ENCODE results near the gene ZNHIT1.

ZNHIT1 gene

DNA sequence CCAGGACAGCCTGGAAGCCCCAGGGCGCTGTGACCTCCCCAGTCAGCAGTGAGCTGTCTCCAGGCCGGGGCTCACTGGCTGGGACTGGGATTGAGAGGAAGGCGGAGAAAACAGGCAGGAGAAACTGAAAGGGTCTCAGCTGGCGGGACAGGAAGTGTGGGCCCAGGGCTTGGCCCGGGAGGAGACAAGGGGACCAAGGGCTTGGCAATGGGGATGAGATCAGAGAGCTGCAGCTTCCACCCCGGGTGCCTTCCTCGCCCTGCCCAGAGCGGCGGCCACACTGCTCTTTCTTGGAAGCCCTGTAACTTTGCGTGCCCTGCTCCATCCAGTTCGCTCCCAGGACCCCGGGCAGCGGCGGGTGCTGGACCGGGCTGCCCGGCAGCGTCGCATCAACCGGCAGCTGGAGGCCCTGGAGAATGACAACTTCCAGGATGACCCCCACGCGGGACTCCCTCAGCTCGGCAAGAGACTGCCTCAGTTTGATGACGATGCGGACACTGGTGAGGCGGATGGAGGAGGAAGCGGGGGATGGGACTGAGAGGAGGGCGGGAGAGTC is 4.4 kb downstream of the ZNHIT1 start:
- H3K27me3 ChIP-seq (ENCODE audit: control insufficient read depth, insufficient read depth, low read length): no peaks in the 10 kb centered on the region
- no peak overlapping the region for H3K9ac ChIP-seq (ENCODE audit: low read length)
- H3K27ac ChIP-seq (ENCODE audit: low read depth, low read length): no peak overlapping the region
- peaks cover 12% of the 10 kb centered on the region; the same call in 1 of the 2 replicates for H3K4me1 ChIP-seq (ENCODE audit: control insufficient read depth, insufficient read depth, low read length)
- peaks cover 24% of the 10 kb centered on the region for H3K36me3 ChIP-seq (ENCODE audit: control insufficient read depth, insufficient read depth, low read length)
- no peak overlapping the region for H3K4me3 ChIP-seq (ENCODE audit: low read depth, low read length)
- H3K9me3 ChIP-seq (ENCODE audit: control insufficient read depth, insufficient read depth, low read depth, low read length): no peaks in the 10 kb centered on the region

DNA sequence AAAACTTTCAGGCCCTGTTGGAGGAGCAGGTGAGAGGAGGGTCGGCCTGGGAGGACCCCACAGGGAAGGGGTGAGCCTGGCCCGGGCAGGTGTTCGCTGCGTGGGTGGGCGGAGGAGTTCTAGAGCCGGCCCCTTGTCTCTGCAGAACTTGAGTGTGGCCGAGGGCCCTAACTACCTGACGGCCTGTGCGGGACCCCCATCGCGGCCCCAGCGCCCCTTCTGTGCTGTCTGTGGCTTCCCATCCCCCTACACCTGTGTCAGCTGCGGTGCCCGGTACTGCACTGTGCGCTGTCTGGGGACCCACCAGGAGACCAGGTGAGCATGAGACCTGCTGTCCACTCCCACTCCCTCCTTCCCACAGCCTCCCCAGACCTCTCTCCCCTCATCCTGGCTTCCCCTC is 5.6 kb downstream of the ZNHIT1 start:
- Histone ChIP-seq H3K27ac (ENCODE audit: low read depth, low read length) (no peak overlapping the region), H3K27me3 (ENCODE audit: control insufficient read depth, insufficient read depth, low read length) (no peaks in the 10 kb centered on the region), H3K36me3 (ENCODE audit: control insufficient read depth, insufficient read depth, low read length) (peaks cover 27% of the 10 kb centered on the region), H3K9me3 (ENCODE audit: control insufficient read depth, insufficient read depth, low read depth, low read length) (no peaks in the 10 kb centered on the region), H3K4me3 (ENCODE audit: low read depth, low read length) (no peak overlapping the region), H3K4me1 (ENCODE audit: control insufficient read depth, insufficient read depth, low read length) (peaks cover 12% of the 10 kb centered on the region; the same call in 1 of the 2 replicates), H3K9ac (ENCODE audit: low read length) (no peak overlapping the region)

GRCh38 chr7:101225650-101226049 is 7.7 kb downstream of the ZNHIT1 start:
- Histone ChIP-seq H3K9me3 (ENCODE audit: control insufficient read depth, insufficient read depth, low read depth, low read length) (no peaks in the 10 kb centered on the region), H3K4me3 (ENCODE audit: low read depth, low read length) (no peak overlapping the region), H3K4me1 (ENCODE audit: control insufficient read depth, insufficient read depth, low read length) (peaks cover 8% of the 10 kb centered on the region; the same call in 1 of the 2 replicates), H3K36me3 (ENCODE audit: control insufficient read depth, insufficient read depth, low read length) (peaks cover 27% of the 10 kb centered on the region), H3K9ac (ENCODE audit: low read length) (no peak overlapping the region), H3K27ac (ENCODE audit: low read depth, low read length) (no peak overlapping the region), H3K27me3 (ENCODE audit: control insufficient read depth, insufficient read depth, low read length) (no peaks in the 10 kb centered on the region)

GRCh38 chr7:101226721-101227120 is 8.8 kb downstream of the ZNHIT1 start:
- Histone ChIP-seq H3K27ac (ENCODE audit: low read depth, low read length) (no peak overlapping the region), H3K36me3 (ENCODE audit: control insufficient read depth, insufficient read depth, low read length) (peaks cover 27% of the 10 kb centered on the region), H3K9ac (ENCODE audit: low read length) (no peak overlapping the region), H3K27me3 (ENCODE audit: control insufficient read depth, insufficient read depth, low read length) (no peaks in the 10 kb centered on the region), H3K4me1 (ENCODE audit: control insufficient read depth, insufficient read depth, low read length) (peaks cover 10% of the 10 kb centered on the region), H3K4me3 (ENCODE audit: low read depth, low read length) (no peak overlapping the region), H3K9me3 (ENCODE audit: control insufficient read depth, insufficient read depth, low read depth, low read length) (no peaks in the 10 kb centered on the region)

GRCh38 chr7:101231644-101232043 is 13.7 kb downstream of the ZNHIT1 start:
- no peak overlapping the region for H3K27ac ChIP-seq (ENCODE audit: low read depth, low read length)
- H3K36me3 ChIP-seq (ENCODE audit: control insufficient read depth, insufficient read depth, low read length): peaks cover 6% of the 10 kb centered on the region
- H3K4me3 ChIP-seq (ENCODE audit: low read depth, low read length): peak overlapping the region; percentile 82
- peak overlapping the region; percentile 57 for H3K9ac ChIP-seq (ENCODE audit: low read length)
- peaks cover 14% of the 10 kb centered on the region for H3K4me1 ChIP-seq (ENCODE audit: control insufficient read depth, insufficient read depth, low read length)
- no peaks in the 10 kb centered on the region for H3K27me3 ChIP-seq (ENCODE audit: control insufficient read depth, insufficient read depth, low read length)
- no peaks in the 10 kb centered on the region for H3K9me3 ChIP-seq (ENCODE audit: control insufficient read depth, insufficient read depth, low read depth, low read length)

DNA sequence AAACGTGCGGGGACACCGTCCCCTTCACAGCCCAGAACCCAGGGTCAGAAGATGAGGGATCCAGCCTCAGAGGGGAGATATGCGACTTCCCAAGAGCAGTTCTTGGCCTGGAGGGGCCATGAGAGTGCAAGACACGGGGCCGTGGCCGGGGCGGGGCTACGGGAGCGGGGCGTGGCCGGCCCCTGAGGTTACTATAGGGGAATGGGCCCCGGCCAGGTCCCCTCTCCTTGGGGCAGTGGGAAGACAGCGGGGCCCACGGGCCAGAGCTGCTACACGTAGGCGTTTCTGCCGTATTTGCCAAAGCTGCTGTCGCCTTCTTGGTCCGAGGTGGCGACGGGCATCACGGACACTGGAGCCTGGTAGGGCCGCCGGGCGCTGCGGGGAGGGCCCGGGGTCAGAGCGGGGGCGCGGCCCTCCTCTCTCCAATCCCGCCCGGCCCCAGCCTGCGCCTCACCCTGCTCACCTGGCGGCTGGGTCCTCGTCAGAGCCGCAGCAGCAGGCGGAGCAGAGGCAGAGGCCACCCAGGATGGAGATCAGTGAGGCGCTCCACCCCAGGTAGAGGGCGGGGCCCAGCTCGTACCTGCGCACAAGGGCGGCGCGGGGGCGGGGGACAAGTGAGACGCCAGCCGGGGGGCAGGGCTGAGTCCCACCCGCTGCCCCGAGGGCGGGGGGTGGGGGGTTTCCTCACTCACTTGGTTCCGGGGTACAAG is 14.3 kb downstream of the ZNHIT1 start:
- Histone ChIP-seq H3K27ac (ENCODE audit: low read depth, low read length) (0 out of 2 replicates have a peak overlapping the region, but pooled peaks have one; percentile 40), H3K9me3 (ENCODE audit: control insufficient read depth, insufficient read depth, low read depth, low read length) (no peaks in the 10 kb centered on the region), H3K36me3 (ENCODE audit: control insufficient read depth, insufficient read depth, low read length) (peaks cover 10% of the 10 kb centered on the region), H3K9ac (ENCODE audit: low read length) (peak overlapping the region; percentile 57), H3K27me3 (ENCODE audit: control insufficient read depth, insufficient read depth, low read length) (no peaks in the 10 kb centered on the region), H3K4me1 (ENCODE audit: control insufficient read depth, insufficient read depth, low read length) (peaks cover 15% of the 10 kb centered on the region), H3K4me3 (ENCODE audit: low read depth, low read length) (peak overlapping the region; percentile 82)

DNA sequence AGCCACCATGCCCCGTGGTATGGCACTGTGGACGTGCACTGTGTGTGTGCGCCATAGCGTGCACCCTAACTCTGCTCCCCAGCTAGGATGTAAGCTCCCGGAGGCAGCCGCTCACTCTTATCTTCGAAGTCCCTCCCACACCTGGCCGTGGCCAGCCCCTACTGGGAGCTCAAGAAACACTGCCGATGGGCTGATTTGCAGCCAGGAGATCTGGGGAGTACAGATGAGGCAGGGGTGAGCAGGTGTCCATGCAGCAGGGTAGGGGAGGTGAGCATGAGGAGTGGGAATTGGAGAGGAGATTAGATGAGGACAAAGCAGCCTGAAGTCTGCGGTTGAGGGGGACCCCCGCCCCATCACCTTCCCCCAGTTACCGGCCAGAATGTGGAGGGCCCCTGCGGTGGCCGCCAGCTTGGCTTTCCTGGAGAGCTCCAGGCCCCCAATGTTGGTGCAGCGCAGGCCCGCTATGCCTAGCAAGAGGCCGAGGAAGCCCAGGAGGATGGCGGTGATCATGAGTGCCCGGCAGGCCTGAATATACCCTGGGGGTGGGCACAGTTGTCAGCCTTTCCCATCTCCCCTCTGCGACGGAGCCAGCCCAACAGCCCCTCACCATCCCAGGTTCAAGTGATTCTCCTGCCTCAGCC is 16.1 kb downstream of the ZNHIT1 start:
- peaks cover 17% of the 10 kb centered on the region for H3K36me3 ChIP-seq (ENCODE audit: control insufficient read depth, insufficient read depth, low read length)

GRCh38 chr7:101234636-101235035 is 16.7 kb downstream of the ZNHIT1 start:
- H3K27ac ChIP-seq (ENCODE audit: low read depth, low read length): no peak overlapping the region
- H3K4me3 ChIP-seq (ENCODE audit: low read depth, low read length): no peak overlapping the region
- no peaks in the 10 kb centered on the region for H3K9me3 ChIP-seq (ENCODE audit: control insufficient read depth, insufficient read depth, low read depth, low read length)
- peaks cover 33% of the 10 kb centered on the region for H3K4me1 ChIP-seq (ENCODE audit: control insufficient read depth, insufficient read depth, low read length)
- peaks cover 21% of the 10 kb centered on the region for H3K36me3 ChIP-seq (ENCODE audit: control insufficient read depth, insufficient read depth, low read length)
- H3K27me3 ChIP-seq (ENCODE audit: control insufficient read depth, insufficient read depth, low read length): no peaks in the 10 kb centered on the region
- H3K9ac ChIP-seq (ENCODE audit: low read length): no peak overlapping the region

More for the DNA sequence above, 16.1 kb downstream of the ZNHIT1 start:
- no peaks in the 10 kb centered on the region for H3K9me3 ChIP-seq (ENCODE audit: control insufficient read depth, insufficient read depth, low read depth, low read length)
- H3K9ac ChIP-seq (ENCODE audit: low read length): no peak overlapping the region
- no peak overlapping the region for H3K27ac ChIP-seq (ENCODE audit: low read depth, low read length)
- H3K27me3 ChIP-seq (ENCODE audit: control insufficient read depth, insufficient read depth, low read length): no peaks in the 10 kb centered on the region
- H3K4me1 ChIP-seq (ENCODE audit: control insufficient read depth, insufficient read depth, low read length): peaks cover 29% of the 10 kb centered on the region
- H3K4me3 ChIP-seq (ENCODE audit: low read depth, low read length): no peak overlapping the region

- peaks cover 33% of the 10 kb centered on the region for H3K4me1 ChIP-seq (ENCODE audit: control insufficient read depth, insufficient read depth, low read length)
- no peaks in the 10 kb centered on the region for H3K27me3 ChIP-seq (ENCODE audit: control insufficient read depth, insufficient read depth, low read length)
- H3K4me3 ChIP-seq (ENCODE audit: low read depth, low read length): no peak overlapping the region
- H3K36me3 ChIP-seq (ENCODE audit: control insufficient read depth, insufficient read depth, low read length): peaks cover 25% of the 10 kb centered on the region
- H3K9ac ChIP-seq (ENCODE audit: low read length): no peak overlapping the region
- H3K9me3 ChIP-seq (ENCODE audit: control insufficient read depth, insufficient read depth, low read depth, low read length): no peaks in the 10 kb centered on the region
- H3K27ac ChIP-seq (ENCODE audit: low read depth, low read length): no peak overlapping the region
Measured at GRCh38 chr7:101235050-101235449, 17.1 kb downstream of the ZNHIT1 start.

DNA sequence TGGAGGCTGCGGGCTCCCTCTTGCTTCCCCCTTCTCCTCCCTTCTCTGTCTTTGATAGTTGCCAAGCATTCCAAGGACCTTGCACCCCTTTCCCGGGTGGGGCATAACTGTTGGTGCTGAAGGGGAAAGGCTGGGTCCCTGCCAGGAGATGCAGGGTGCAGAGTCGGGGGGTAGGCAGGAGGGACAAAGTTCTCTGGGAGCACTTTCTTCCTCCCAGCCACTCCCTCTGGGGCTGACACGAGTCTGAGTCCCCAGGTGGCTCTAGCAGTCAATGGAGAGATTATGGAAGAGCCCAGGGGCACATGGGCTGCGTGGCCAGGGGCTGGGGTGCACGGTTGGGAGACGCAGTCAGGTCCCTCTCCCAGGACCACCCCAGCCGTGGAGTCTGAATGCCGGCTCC is 17.6 kb downstream of the ZNHIT1 start:
- peaks cover 30% of the 10 kb centered on the region for H3K36me3 ChIP-seq (ENCODE audit: control insufficient read depth, insufficient read depth, low read length)

DNA sequence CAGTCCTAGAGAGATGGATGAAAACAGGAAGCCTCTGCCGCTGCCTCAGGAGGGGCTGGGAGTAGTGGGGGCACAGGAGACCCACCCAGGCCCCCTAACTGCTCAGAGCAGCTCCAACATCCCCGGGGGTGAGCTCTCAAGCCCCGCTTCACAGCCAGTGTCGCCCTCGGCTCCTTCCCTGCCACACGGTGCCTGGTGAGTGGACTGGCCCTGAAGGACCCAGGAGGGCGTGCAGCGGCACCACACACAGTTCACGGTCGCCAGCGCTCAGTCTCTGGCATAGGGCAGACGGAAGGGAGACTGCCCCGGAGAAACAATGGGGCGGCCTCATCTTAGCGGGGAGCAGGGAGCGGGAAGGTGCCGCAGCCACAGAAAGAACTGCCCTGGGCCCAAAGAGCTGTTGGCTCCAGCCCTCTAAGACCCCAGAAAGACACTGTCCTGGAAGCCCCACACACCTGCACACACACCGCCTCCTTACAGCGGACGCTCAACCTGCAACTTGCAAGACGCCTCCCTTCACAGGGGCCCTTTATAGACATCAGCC is 18.4 kb downstream of the ZNHIT1 start:
- H3K4me1 ChIP-seq (ENCODE audit: control insufficient read depth, insufficient read depth, low read length): peaks cover 33% of the 10 kb centered on the region
- H3K4me3 ChIP-seq (ENCODE audit: low read depth, low read length): no peak overlapping the region
- no peaks in the 10 kb centered on the region for H3K9me3 ChIP-seq (ENCODE audit: control insufficient read depth, insufficient read depth, low read depth, low read length)
- H3K27ac ChIP-seq (ENCODE audit: low read depth, low read length): no peak overlapping the region
- peaks cover 36% of the 10 kb centered on the region for H3K36me3 ChIP-seq (ENCODE audit: control insufficient read depth, insufficient read depth, low read length)
- H3K27me3 ChIP-seq (ENCODE audit: control insufficient read depth, insufficient read depth, low read length): no peaks in the 10 kb centered on the region
- no peak overlapping the region for H3K9ac ChIP-seq (ENCODE audit: low read length)

More for the DNA sequence above, 17.6 kb downstream of the ZNHIT1 start:
- no peaks in the 10 kb centered on the region for H3K27me3 ChIP-seq (ENCODE audit: control insufficient read depth, insufficient read depth, low read length)
- no peak overlapping the region for H3K4me3 ChIP-seq (ENCODE audit: low read depth, low read length)
- no peaks in the 10 kb centered on the region for H3K9me3 ChIP-seq (ENCODE audit: control insufficient read depth, insufficient read depth, low read depth, low read length)
- H3K27ac ChIP-seq (ENCODE audit: low read depth, low read length): no peak overlapping the region
- H3K9ac ChIP-seq (ENCODE audit: low read length): no peak overlapping the region
- peaks cover 33% of the 10 kb centered on the region for H3K4me1 ChIP-seq (ENCODE audit: control insufficient read depth, insufficient read depth, low read length)
